CD14-positive monocyte (primary cell): ENCODE results near the gene CNST. TPM values are rescaled to one million over a fixed set of nuclear protein-coding genes. Genes with fewer than 3 reads are reported as not detected.
"Not testable (repeated sequence)": the region's sequence is repeated elsewhere in the genome, so short reads cannot be mapped to it uniquely, and the experiment has no call there.

Source experiments
- DNase-seq, 3 donors: peaks; one replicate each; pipeline ENCODE4 v3.0.0-alpha.2; 2011 to 2022
- H2AFZ ChIP-seq: 2 replicates; pipeline ENCODE4 v1.6.0; 2012; ENCODE audit warnings: mild to moderate bottlenecking, low read depth, low read length, inconsistent platforms; ENCODE audit not compliant: insufficient read depth, poor library complexity, severe bottlenecking
- H3K27ac ChIP-seq, 2 donors: 1 replicate in 1 of 2; 2 replicates in 1 of 2; pipeline ENCODE4 v1.5.1; 2012 to 2013; ENCODE audit warnings: low read length in 2 of 2, control low read depth in 1 of 2, inconsistent platforms in 1 of 2, low read depth in 1 of 2, mild to moderate bottlenecking in 1 of 2
- H3K27me3 ChIP-seq, 2 donors: one replicate each; pipeline versions ENCODE4 v1.6.0 to v1.6.1; 2011 to 2013; ENCODE audit warnings: low read length in 2 of 2; ENCODE audit not compliant: control insufficient read depth in 2 of 2, insufficient read depth in 2 of 2
- H3K36me3 ChIP-seq, 2 donors: replicated peaks in 1 of 2; 1 replicate in 1 of 2; 2 replicates in 1 of 2; pipeline versions ENCODE4 v1.5.1 to v1.6.1; 2012 to 2013; ENCODE audit warnings: low read length in 2 of 2, control low read depth in 1 of 2, inconsistent platforms in 1 of 2, mild to moderate bottlenecking in 1 of 2; ENCODE audit not compliant: insufficient read depth in 2 of 2, control insufficient read depth in 1 of 2
- H3K4me1 ChIP-seq, 2 donors: 1 replicate in 1 of 2; 2 replicates in 1 of 2; pipeline versions ENCODE4 v1.5.1 to v1.6.1; 2012 to 2013; ENCODE audit warnings: low read length in 2 of 2, control low read depth in 1 of 2, inconsistent platforms in 1 of 2, mild to moderate bottlenecking in 1 of 2, moderate library complexity in 1 of 2; ENCODE audit not compliant: insufficient read depth in 2 of 2, control insufficient read depth in 1 of 2
- H3K4me2 ChIP-seq: replicated peaks from 2 replicates; pipeline ENCODE3; 2012; ENCODE audit warnings: low read length, moderate library complexity, mild to moderate bottlenecking; ENCODE audit not compliant: poor library complexity, severe bottlenecking; ENCODE audit errors: extremely low read depth
- H3K4me3 ChIP-seq, 3 experiments: fragments of 200-600 bp in 1 of 3; sonication (generic) in 1 of 3; replicated peaks in 1 of 3; 1 replicate in 2 of 3; 2 replicates in 1 of 3; pipeline ENCODE4 v1.5.1; 2011 to 2013; ENCODE audit warnings: low read length in 3 of 3, mild to moderate bottlenecking in 3 of 3, control low read depth in 2 of 3, low read depth in 2 of 3, inconsistent platforms in 1 of 3, moderate library complexity in 1 of 3
- H3K79me2 ChIP-seq: 2 replicates; pipeline ENCODE4 v1.6.0; 2012; ENCODE audit warnings: mild to moderate bottlenecking, control low read depth, inconsistent platforms, low read length, moderate library complexity; ENCODE audit not compliant: insufficient read depth
- H3K9ac ChIP-seq: 2 replicates; pipeline ENCODE4 v1.6.0; 2017; ENCODE audit warnings: low read length, mild to moderate bottlenecking; ENCODE audit not compliant: insufficient read depth, poor library complexity, severe bottlenecking
- H3K9me3 ChIP-seq, 2 donors: replicated peaks in 1 of 2; 1 replicate in 1 of 2; 2 replicates in 1 of 2; pipeline versions ENCODE4 v1.5.1 to v1.6.1; 2012 to 2013; ENCODE audit warnings: low read length in 2 of 2, control low read depth in 1 of 2; ENCODE audit not compliant: control insufficient read depth in 1 of 2, insufficient read depth in 1 of 2
- H4K20me1 ChIP-seq: 2 replicates; pipeline ENCODE4 v1.6.0; 2012; ENCODE audit warnings: mild to moderate bottlenecking, low read length, control low read depth, moderate library complexity; ENCODE audit not compliant: insufficient read depth
- H3K27ac Mint-ChIP-seq, 7 donors: one replicate each; pipeline ENCODE4 v1.8.0; 2020; ENCODE audit warnings: mild to moderate bottlenecking in 7 of 7, mixed read lengths in 7 of 7, moderate library complexity in 6 of 7, inconsistent platforms in 2 of 7
- H3K27me3 Mint-ChIP-seq, 3 donors: one replicate each; pipeline ENCODE4 v1.8.0; 2021 to 2022; ENCODE audit warnings: low read depth in 3 of 3, mild to moderate bottlenecking in 3 of 3, mixed read lengths in 3 of 3, moderate library complexity in 3 of 3, inconsistent platforms in 1 of 3
- H3K36me3 Mint-ChIP-seq, 2 donors: one replicate each; pipeline ENCODE4 v1.8.0; 2020; ENCODE audit warnings: mixed read lengths in 2 of 2, inconsistent platforms in 1 of 2, mild to moderate bottlenecking in 1 of 2
- H3K4me1 Mint-ChIP-seq: one replicate; pipeline ENCODE4 v1.8.0; 2020; ENCODE audit warnings: mild to moderate bottlenecking, mixed read lengths
- H3K4me3 Mint-ChIP-seq, 2 donors: one replicate each; pipeline ENCODE4 v1.8.0; 2020; ENCODE audit warnings: mild to moderate bottlenecking in 2 of 2, mixed read lengths in 2 of 2, moderate library complexity in 1 of 2
- H3K9me3 Mint-ChIP-seq, 7 donors: one replicate each; pipeline ENCODE4 v1.8.0; 2020 to 2022; ENCODE audit warnings: mixed read lengths in 7 of 7, mild to moderate bottlenecking in 6 of 7, moderate library complexity in 6 of 7, inconsistent platforms in 2 of 7
- CTCF ChIP-seq: fragments of 200-600 bp; IDR thresholded peaks from one replicate; pipeline ENCODE4 v1.8.0; 2022; ENCODE audit warnings: antibody characterized with exemption, mild to moderate bottlenecking
- WGBS: methylation state at CpG from one replicate; pipeline ENCODE4 v1.1.5; 2013; ENCODE audit warnings: missing lambda C conversion rate; ENCODE audit not compliant: insufficient coverage; 5-methylcytosine and 5-hydroxymethylcytosine counted together
- intact Hi-C, 2 donors: fragments of 100-400 bp; cut with micrococcal nuclease; formaldehyde crosslinking; loops; one replicate each; pipeline versions ENCODE4 v1.15.0 to v1.15.1; 2023
- polyA plus RNA-seq, 3 donors: library from polyadenylated mRNA; depleted of rRNA in 1 of 3; unstranded in 2 of 3; stranded (reverse) in 1 of 3; fragments of 300-500 nt in 2 of 3; fragments of >200 nt in 1 of 3; fragmentation: Illumina TruSeq in 2 of 3; gene quantifications; 1 replicate in 2 of 3; 2 replicates in 1 of 3; pipeline ENCODE4 v1.2.3, GENCODE V29; 2012 to 2021

Gene CNST
- polyA plus RNA-seq, 3 donors: 11.0 to 14.1 (median 13.7) TPM

GRCh38 chr1:246569248-246570238, 3.3 kb downstream of the CNST start:
- Histone ChIP-seq H3K4me2 (peak overlapping the region; percentile 43), H3K27ac (peak overlapping the region; percentile 87 to 92), H4K20me1 (no peaks in the 10 kb centered on the region), H2AFZ (peak overlapping the region; percentile 42), H3K9ac (peak overlapping the region; percentile 39), H3K4me3 (peak overlapping the region in 1 of 3 experiments; percentile 43), H3K79me2 (peaks cover 97% of the 10 kb centered on the region), H3K4me1 (peaks cover 73 to 82% of the 10 kb centered on the region in 2 donors), H3K36me3 (no peaks in the 10 kb centered on the region), H3K27me3 (no peaks in the 10 kb centered on the region), H3K9me3 (no peaks in the 10 kb centered on the region)
- TF ChIP-seq CTCF: no peak
- peaks cover 60% of the 10 kb centered on the region for H3K4me1 Mint-ChIP-seq
- H3K9me3 Mint-ChIP-seq: peaks cover 0 to 6% (median 0%) of the 10 kb centered on the region in 7 donors
- H3K36me3 Mint-ChIP-seq: peaks cover 2 to 5% of the 10 kb centered on the region in 2 donors
- H3K4me3 Mint-ChIP-seq: peak overlapping the region; percentile 56 to 84
- intact Hi-C loops: loop anchor here in 1 of 2 donors (5.0 kb wide), 1 partner anchor 38 kb away; no protein-coding TSS in a partner anchor
- 0% methylated on average over 4 of the region's 8 CpGs for WGBS
- H3K27ac Mint-ChIP-seq: peak overlapping the region; percentile 93 to 98 (median 96)
- peak; percentile 67 to 82 (median 74) for DNase-seq
- no peaks in the 10 kb centered on the region for H3K27me3 Mint-ChIP-seq

GRCh38 chr1:246571309-246571708, 5.1 kb downstream of the CNST start:
- peak; percentile 47 to 59 (median 58) for DNase-seq
- Mint-ChIP-seq H3K4me3 (peak overlapping the region in 1 of 2 donors; percentile 21), H3K4me1 (peaks cover 52% of the 10 kb centered on the region), H3K27ac (peak overlapping the region; percentile 87 to 98 (median 93))
- H3K9me3 ChIP-seq, H3K36me3 Mint-ChIP-seq, H3K27me3 ChIP-seq, H3K36me3 ChIP-seq, H4K20me1 ChIP-seq, H3K27me3 Mint-ChIP-seq, H3K9me3 Mint-ChIP-seq, intact Hi-C loops, H3K9ac ChIP-seq: not testable (repeated sequence)
- Histone ChIP-seq H3K4me2 (peak overlapping the region; percentile 34), H3K27ac (peak overlapping the region; percentile 74 to 92), H3K4me1 (peaks cover 63 to 70% of the 10 kb centered on the region in 2 donors), H3K79me2 (peaks cover 97% of the 10 kb centered on the region), H2AFZ (peak overlapping the region; percentile 32), H3K4me3 (peak overlapping the region in 1 of 3 experiments; percentile 34)
- WGBS: no CpG with 5 or more reads among the region's 4 CpGs
